GM15510 (cell line): ENCODE results near the gene PILRB.

Experiments used
- POLR2A ChIP-seq: IDR thresholded peaks from 3 replicates; pipeline ENCODE4 v1.6.1; 2011; ENCODE audit warnings: borderline replicate concordance; ENCODE audit not compliant: insufficient read length; ENCODE audit errors: extremely low read depth

PILRB gene

DNA sequence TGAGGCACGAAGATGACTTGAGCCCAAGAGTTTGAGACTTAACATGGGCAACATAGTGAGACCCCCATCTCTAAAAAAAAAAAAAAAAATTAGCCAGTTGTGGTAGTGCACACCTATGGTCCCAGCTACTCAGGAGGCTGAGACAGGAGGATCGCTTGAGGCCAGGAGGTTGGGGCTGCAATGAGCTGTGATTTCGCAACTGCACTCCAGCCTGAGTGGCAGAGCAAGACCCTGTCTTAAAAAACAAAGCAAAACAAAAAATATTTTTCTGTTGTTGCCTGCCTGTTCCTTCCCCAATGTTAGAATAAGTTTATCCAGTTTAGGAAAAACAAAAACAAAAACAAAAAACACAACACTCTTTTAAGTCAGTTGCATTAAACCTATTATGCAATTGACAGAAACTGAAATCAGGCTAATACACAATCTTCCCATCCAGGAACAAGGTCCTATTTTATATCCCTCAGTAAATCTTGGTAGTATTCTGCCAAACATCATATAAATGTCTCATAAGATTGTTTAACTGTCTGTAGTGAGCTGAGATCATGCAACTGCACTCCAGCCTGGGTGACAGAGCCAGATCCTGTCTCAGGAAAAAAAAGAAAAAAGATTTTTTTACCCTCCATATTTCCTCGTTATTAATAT lies 20.3 kb downstream of the PILRB start:
- TF ChIP-seq POLR2A, result no peak

DNA sequence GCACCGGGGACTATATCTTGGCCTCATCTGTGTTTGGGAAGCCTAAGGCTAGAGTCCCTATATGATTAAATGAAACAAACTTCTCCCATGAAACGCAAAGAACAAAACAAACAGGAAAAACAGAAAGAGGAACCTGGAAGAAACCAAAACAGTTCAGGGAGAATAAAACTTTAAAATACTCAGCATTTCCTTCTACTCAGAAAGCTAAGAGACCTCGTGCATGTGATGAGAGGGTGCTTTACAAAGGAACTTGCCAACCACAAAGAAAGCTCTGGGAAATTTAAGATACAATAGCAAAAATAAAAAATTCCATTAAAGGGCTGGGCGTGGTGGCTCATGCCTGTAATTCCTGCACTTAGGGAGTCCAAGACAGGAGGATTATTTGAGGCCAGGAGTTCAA lies 22.3 kb downstream of the PILRB start:
- TF ChIP-seq POLR2A, result no peak

GRCh38 chr7:100384628-100385294 lies 26.8 kb downstream of the PILRB start:
- no peak for TF ChIP-seq POLR2A

DNA sequence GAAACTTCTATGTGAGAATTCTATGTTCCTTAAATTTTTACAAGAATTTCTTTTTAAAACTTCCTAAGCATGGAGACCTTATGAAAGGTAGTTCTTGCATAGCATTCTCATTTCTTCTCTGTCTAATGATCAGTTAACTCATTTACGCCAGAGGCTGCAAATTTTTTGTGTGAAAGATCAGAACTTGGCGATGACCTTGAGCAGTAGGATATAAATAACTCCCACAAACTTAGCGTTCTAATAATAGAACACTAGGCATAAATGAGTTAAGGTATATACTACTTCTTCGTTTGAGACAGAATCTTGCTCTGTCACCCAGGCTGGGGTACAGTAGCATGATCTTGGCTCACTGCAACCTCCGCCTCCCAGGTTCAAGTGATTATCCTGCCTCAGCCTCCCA lies 29.0 kb downstream of the PILRB start:
- TF ChIP-seq POLR2A, result no peak

GRCh38 chr7:100387695-100388094 lies 29.8 kb downstream of the PILRB start:
- TF ChIP-seq POLR2A, result no peak

- TF ChIP-seq POLR2A, result no peak
Measured at GRCh38 chr7:100389437-100390088, 31.6 kb downstream of the PILRB start.

DNA sequence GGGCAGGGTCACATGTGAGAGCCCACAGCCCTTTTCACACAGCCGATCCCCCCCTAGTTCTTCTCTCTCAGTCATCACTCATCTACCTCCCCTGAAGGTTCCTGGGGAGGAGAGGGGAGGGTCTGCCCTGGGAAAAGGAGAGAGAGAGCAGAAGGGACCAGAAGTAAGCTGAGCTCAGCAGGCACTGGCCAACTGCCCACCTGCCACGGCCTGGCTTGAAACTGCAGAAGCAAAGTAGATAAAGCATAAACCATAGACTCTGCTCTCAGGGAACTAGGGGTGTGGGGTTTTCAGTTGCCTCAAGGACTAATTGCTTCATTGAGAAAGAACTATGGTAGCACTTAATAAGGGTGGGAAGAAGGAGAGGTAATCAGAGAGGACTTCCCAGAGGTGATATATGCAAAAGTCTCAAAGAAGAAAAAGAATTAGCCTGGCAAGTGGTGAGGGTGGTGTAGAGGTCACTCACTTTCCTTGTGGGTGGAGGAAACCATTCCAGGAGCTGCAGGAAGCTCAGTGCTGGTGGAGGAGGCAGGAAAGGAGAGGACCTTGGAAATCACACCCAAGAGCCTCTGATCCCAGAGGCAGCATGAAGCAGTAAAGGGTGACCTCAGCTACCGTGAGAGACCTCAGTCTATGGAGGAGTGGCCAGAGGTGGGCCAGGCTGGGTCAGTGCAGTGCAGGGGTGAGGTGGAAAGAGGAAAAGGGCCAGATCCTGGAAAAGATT lies 32.5 kb downstream of the PILRB start:
- TF ChIP-seq POLR2A, result no peak

GRCh38 chr7:100393233-100393905 lies 35.5 kb downstream of the PILRB start:
- TF ChIP-seq POLR2A, result no peak

DNA sequence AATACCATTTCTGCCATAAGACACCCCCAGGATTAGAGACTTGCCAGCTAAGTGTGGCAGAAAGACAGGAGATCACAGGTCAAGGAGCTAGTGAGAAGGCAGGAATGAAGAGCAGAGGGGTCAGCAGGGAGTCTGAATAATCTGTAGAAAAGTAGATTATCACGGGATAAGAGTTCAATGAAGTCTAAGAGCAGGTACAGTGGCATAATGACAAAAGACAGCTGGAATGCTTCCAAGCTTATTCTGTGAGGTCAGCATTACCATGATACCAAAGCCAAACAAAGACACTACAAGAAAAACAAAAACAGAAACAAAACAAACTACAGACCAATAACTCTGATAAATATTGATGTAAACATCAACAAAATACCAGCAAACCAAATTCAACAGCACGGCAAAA lies 36.2 kb downstream of the PILRB start:
- TF ChIP-seq POLR2A, result no peak

GRCh38 chr7:100396421-100396982 lies 38.6 kb downstream of the PILRB start:
- no peak for TF ChIP-seq POLR2A

GRCh38 chr7:100397315-100398081 lies 39.6 kb downstream of the PILRB start:
- TF ChIP-seq POLR2A, result no peak

DNA sequence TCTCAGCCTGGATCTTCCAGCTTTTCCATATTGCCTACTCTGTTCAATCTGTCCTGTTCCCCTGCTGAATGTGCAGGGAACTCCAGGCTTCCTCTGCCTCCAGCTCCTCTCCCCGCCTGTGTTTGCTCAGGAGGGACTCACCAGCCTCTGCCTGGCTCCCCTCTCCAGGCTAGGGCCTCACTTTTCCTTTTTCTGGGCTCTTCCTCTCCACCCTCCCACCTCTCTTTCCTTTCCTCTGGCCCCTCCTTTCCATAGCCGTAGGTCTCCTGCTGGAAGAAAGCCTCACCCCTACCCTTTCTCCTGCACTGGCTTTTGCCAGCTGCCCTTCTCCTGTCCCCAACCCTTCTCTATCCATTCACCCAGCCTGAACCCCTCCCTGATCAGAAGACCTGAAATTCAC lies 40.3 kb downstream of the PILRB start:
- TF ChIP-seq POLR2A, result no peak

GRCh38 chr7:100400041-100400440 lies 42.1 kb downstream of the PILRB start:
- TF ChIP-seq POLR2A, result no peak

- TF ChIP-seq POLR2A, result no peak
Measured at GRCh38 chr7:100400656-100401055, 42.7 kb downstream of the PILRB start.
